H1 (cell line): ENCODE data around the gene TMEM222. TPM values are rescaled to one million over a fixed set of nuclear protein-coding genes. Genes with fewer than 3 reads are reported as not detected.

Experiments used
- CTCF ChIA-PET: fragments of 300-600 bp; sonication (Branson Sonifier 250); formaldehyde crosslinking; loops from one replicate; lab custom pipeline; 2021; ENCODE audit not compliant: partially characterized antibody; lab: Charles Lee
- POLR2A ChIA-PET: fragments of 300-600 bp; sonication (Branson Sonifier 250); formaldehyde crosslinking; loops from one replicate; lab custom pipeline; 2021; ENCODE audit warnings: inconsistent platforms; ENCODE audit not compliant: partially characterized antibody; lab: Charles Lee
- DNase-seq, 2 experiments: peaks; one replicate each; pipeline versions ENCODE4 v3.0.0 to v3.0.0-alpha.2; 2010 to 2022; ENCODE audit warnings: low spot score in 2 of 2, low read depth in 1 of 2, mixed read lengths in 1 of 2
- FAIRE-seq: peaks from 2 replicates; lab custom pipeline; 2011; peaks lifted over from hg19 to GRCh38; lab: Jason Lieb, UNC
- H2AFZ ChIP-seq: 2 replicates; pipeline ENCODE4 v1.8.1; 2012; ENCODE audit warnings: low read length, inconsistent platforms
- H2AK5ac ChIP-seq: 2 replicates; pipeline ENCODE4 v1.6.1; 2013; ENCODE audit warnings: low read depth, low read length
- H2BK120ac ChIP-seq: replicated peaks from 2 replicates; pipeline ENCODE3; 2013; ENCODE audit warnings: low read depth, low read length, inconsistent platforms
- H2BK12ac ChIP-seq: 2 replicates; pipeline ENCODE4 v1.6.1; 2013; ENCODE audit warnings: low read depth, low read length
- H2BK15ac ChIP-seq: 2 replicates; pipeline ENCODE4 v1.6.1; 2013; ENCODE audit warnings: low read length
- H2BK20ac ChIP-seq: 2 replicates; pipeline ENCODE4 v1.6.1; 2013; ENCODE audit warnings: low read length
- H2BK5ac ChIP-seq: 2 replicates; pipeline ENCODE4 v1.6.1; 2013; ENCODE audit warnings: low read depth, low read length
- H3K14ac ChIP-seq: 2 replicates; pipeline ENCODE4 v1.6.1; 2013; ENCODE audit warnings: inconsistent platforms; ENCODE audit not compliant: insufficient read length
- H3K18ac ChIP-seq: 2 replicates; pipeline ENCODE4 v1.6.1; 2013; ENCODE audit warnings: low read length; ENCODE audit errors: extremely low read depth
- H3K23ac ChIP-seq: 2 replicates; pipeline ENCODE4 v1.6.1; 2013; ENCODE audit warnings: inconsistent platforms; ENCODE audit not compliant: insufficient read length
- H3K23me2 ChIP-seq: 2 replicates; pipeline ENCODE4 v1.6.1; 2013; ENCODE audit warnings: low read depth, low read length
- H3K27ac ChIP-seq: 2 replicates; pipeline ENCODE4 v1.6.1; 2011; ENCODE audit warnings: low read depth, low read length, inconsistent platforms
- H3K27me3 ChIP-seq, 4 experiments: replicated peaks in 1 of 4; 1 replicate in 1 of 4; 2 replicates in 3 of 4; pipeline versions ENCODE4 v1.6.1 to v1.8.1; 2011 to 2013; ENCODE audit warnings: low read length in 3 of 4, mild to moderate bottlenecking in 3 of 4, inconsistent platforms in 2 of 4, mixed read lengths in 2 of 4, moderate library complexity in 1 of 4; ENCODE audit not compliant: control insufficient read depth in 3 of 4, insufficient read depth in 3 of 4; ENCODE audit errors: extremely low read depth in 1 of 4
- H3K36me3 ChIP-seq, 4 experiments: 2 replicates each; pipeline versions ENCODE4 v1.6.1 to v1.8.1; 2011 to 2013; ENCODE audit warnings: mild to moderate bottlenecking in 4 of 4, low read length in 3 of 4, moderate library complexity in 2 of 4, control low read depth in 1 of 4, inconsistent platforms in 1 of 4; ENCODE audit not compliant: insufficient read depth in 4 of 4, control insufficient read depth in 2 of 4
- H3K4ac ChIP-seq: replicated peaks from 2 replicates; pipeline ENCODE3; 2013; ENCODE audit warnings: low read length, low read depth, mixed read lengths, inconsistent platforms; ENCODE audit not compliant: insufficient read length
- H3K4me1 ChIP-seq, 4 experiments: replicated peaks in 1 of 4; 1 replicate in 1 of 4; 2 replicates in 3 of 4; pipeline versions ENCODE4 v1.6.1 to v1.8.1; 2011 to 2013; ENCODE audit warnings: low read length in 3 of 4, inconsistent platforms in 2 of 4, mixed read lengths in 1 of 4; ENCODE audit not compliant: insufficient read depth in 4 of 4, control insufficient read depth in 3 of 4
- H3K4me2 ChIP-seq, 2 experiments: 2 replicates each; pipeline versions ENCODE4 v1.6.1 to v1.8.1; 2011 to 2013; ENCODE audit warnings: low read depth in 2 of 2, low read length in 2 of 2, control low read depth in 1 of 2, inconsistent platforms in 1 of 2, mild to moderate bottlenecking in 1 of 2; ENCODE audit not compliant: insufficient read depth in 1 of 2
- H3K4me3 ChIP-seq, 4 experiments: fragments of 200-600, 300-600 bp in 1 of 4; sonication (generic), shearing (Covaris generic), sonication (Bioruptor Twin) in 1 of 4; 2 replicates each; pipeline versions ENCODE4 v1.5.1 to v1.8.1; 2011 to 2016; ENCODE audit warnings: low read length in 4 of 4, low read depth in 3 of 4, control low read depth in 2 of 4, inconsistent platforms in 2 of 4, mild to moderate bottlenecking in 2 of 4, mixed read lengths in 1 of 4, moderate library complexity in 1 of 4; ENCODE audit not compliant: insufficient read depth in 2 of 4; ENCODE audit errors: extremely low read depth in 1 of 4
- H3K56ac ChIP-seq: replicated peaks from 2 replicates; pipeline ENCODE3; 2013; ENCODE audit warnings: low read depth, mild to moderate bottlenecking, mixed read lengths, low read length, inconsistent platforms; ENCODE audit not compliant: insufficient read length
- H3K79me1 ChIP-seq: 2 replicates; pipeline ENCODE4 v1.6.1; 2013; ENCODE audit warnings: low read depth, low read length, control low read depth
- H3K79me2 ChIP-seq, 2 experiments: 2 replicates each; pipeline versions ENCODE4 v1.6.1 to v1.8.1; 2012 to 2013; ENCODE audit warnings: low read length in 2 of 2, mild to moderate bottlenecking in 2 of 2, inconsistent platforms in 1 of 2; ENCODE audit not compliant: insufficient read depth in 2 of 2, control insufficient read depth in 1 of 2
- H3K9ac ChIP-seq, 4 experiments: replicated peaks in 1 of 4; 1 replicate in 1 of 4; 2 replicates in 3 of 4; pipeline versions ENCODE4 v1.6.1 to v1.8.1; 2011 to 2013; ENCODE audit warnings: low read depth in 3 of 4, low read length in 3 of 4, control low read depth in 2 of 4, mild to moderate bottlenecking in 2 of 4, moderate library complexity in 2 of 4, inconsistent platforms in 1 of 4; ENCODE audit errors: extremely low read depth in 1 of 4
- H3K9me3 ChIP-seq, 2 experiments: 2 replicates each; pipeline versions ENCODE4 v1.6.1 to v1.8.1; 2012 to 2013; ENCODE audit warnings: mild to moderate bottlenecking in 2 of 2, moderate library complexity in 2 of 2, control low read depth in 1 of 2, inconsistent platforms in 1 of 2, low read depth in 1 of 2, low read length in 1 of 2, mixed read lengths in 1 of 2; ENCODE audit not compliant: insufficient read depth in 2 of 2
- H4K20me1 ChIP-seq, 2 experiments: replicated peaks in 1 of 2; 2 replicates each; pipeline versions ENCODE3 to v1.8.1; 2011 to 2013; ENCODE audit warnings: inconsistent platforms in 2 of 2, low read length in 2 of 2, mild to moderate bottlenecking in 1 of 2; ENCODE audit not compliant: insufficient read depth in 2 of 2, control insufficient read depth in 1 of 2
- H4K5ac ChIP-seq: 2 replicates; pipeline ENCODE4 v1.6.1; 2013; ENCODE audit warnings: low read length, low read depth, mixed read lengths, inconsistent platforms; ENCODE audit not compliant: insufficient read length
- H4K8ac ChIP-seq: 2 replicates; pipeline ENCODE4 v1.8.0; 2013; ENCODE audit warnings: mild to moderate bottlenecking, moderate library complexity, low read length, inconsistent platforms; ENCODE audit not compliant: insufficient read depth; ENCODE audit errors: extremely low read depth
- H4K91ac ChIP-seq: replicated peaks from 2 replicates; pipeline ENCODE3; 2013; ENCODE audit warnings: low read length, mixed read lengths, inconsistent platforms; ENCODE audit not compliant: insufficient read length
- ASH2L ChIP-seq: fragments of 200-600, 300-600 bp; sonication (generic); IDR thresholded peaks from one replicate; pipeline ENCODE4 v1.7.1; 2017; ENCODE audit warnings: low read length
- EGR1 ChIP-seq: IDR thresholded peaks from 2 replicates; pipeline ENCODE4 v1.6.1; 2011; ENCODE audit warnings: low read depth, low read length, borderline replicate concordance
- SIN3A ChIP-seq, 2 experiments: IDR thresholded peaks in 1 of 2; conservative IDR thresholded peaks in 1 of 2; 2 replicates each; pipeline ENCODE4 v1.6.1; 2011 to 2012; ENCODE audit warnings: low read length in 2 of 2, improper control_type of control experiment in 1 of 2, low read depth in 1 of 2, mild to moderate bottlenecking in 1 of 2
- TBP ChIP-seq: IDR thresholded peaks from 2 replicates; pipeline ENCODE4 v1.6.1; 2011; ENCODE audit warnings: low read depth, low read length, improper control_type of control experiment
- TEAD4 ChIP-seq: IDR thresholded peaks from 2 replicates; pipeline ENCODE4 v1.6.1; 2012; ENCODE audit warnings: low read depth, low read length, inconsistent platforms, mixed read lengths
- WGBS, 2 experiments: shearing (Covaris generic) in 1 of 2; methylation state at CpG; one replicate each; pipeline versions ENCODE4 v1.1.6 to v1.1.7; 2013 to 2015; ENCODE audit warnings: low lambda C conversion rate in 2 of 2, mixed read lengths in 2 of 2, inconsistent platforms in 1 of 2, low coverage in 1 of 2, missing lambda C conversion rate in 1 of 2; ENCODE audit not compliant: insufficient replicate concordance in 2 of 2, insufficient coverage in 1 of 2, insufficient read length in 1 of 2; ENCODE audit errors: extremely low coverage in 1 of 2, missing lambda C conversion rate in 1 of 2; 5-methylcytosine and 5-hydroxymethylcytosine counted together
- polyA plus RNA-seq, 7 experiments: library from polyadenylated mRNA; depleted of rRNA in 3 of 7; stranded (reverse) in 5 of 7; unstranded in 2 of 7; fragments of >200 nt in 5 of 7; fragments of 200-250 nt in 2 of 7; gene quantifications; 1 replicate in 5 of 7; 2 replicates in 1 of 7; 4 replicates in 1 of 7; pipeline versions ENCODE4 v1.2.1 to v1.2.3, GENCODE V29; 2011 to 2013; ENCODE audit warnings: missing spikeins in 2 of 7, mixed read lengths in 2 of 7
- total RNA-seq: library from RNA; stranded (reverse); fragmentation: NEBNext Ultra II Directional; extraction: Animal tissue kit (Norgen Biotek cat#: 25700); gene quantifications from 2 replicates; pipeline ENCODE4 v1.2.1, GENCODE V29; 2021

Gene TMEM222
- total and polyA plus RNA-seq, 2 of the 8 experiments (the other 6 are each of a cell fraction or from before 2014, with no cell fraction given) = 27.0 to 51.8 TPM

DNA sequence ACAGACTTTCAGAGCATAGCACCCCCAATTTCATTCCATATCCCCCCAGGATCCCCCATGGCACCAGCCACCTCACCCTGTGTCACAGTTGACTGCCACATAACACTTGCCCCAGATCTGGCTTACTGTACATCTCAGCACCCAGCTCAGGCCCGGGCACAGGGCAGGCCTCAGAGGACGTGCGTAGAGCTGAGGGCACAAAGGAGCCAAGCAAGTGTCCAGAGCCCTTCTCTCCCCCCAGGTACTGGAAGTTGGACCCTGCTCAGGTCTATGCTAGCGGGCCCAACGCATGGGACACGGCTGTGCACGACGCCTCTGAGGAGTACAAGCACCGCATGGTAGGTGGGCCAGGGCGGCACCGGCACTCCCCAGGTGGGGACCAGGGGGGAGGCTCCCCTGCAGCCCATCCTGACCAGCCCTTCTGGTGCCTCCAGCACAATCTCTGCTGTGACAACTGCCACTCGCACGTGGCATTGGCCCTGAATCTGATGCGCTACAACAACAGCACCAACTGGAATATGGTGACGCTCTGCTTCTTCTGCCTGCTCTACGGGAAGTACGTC lies 11.8 kb downstream of the TMEM222 start:
- Histone ChIP-seq H3K18ac (no peak overlapping the region), H3K56ac (no peak overlapping the region), H2BK20ac (no peak overlapping the region), H4K5ac (no peak overlapping the region), H2AK5ac (no peak overlapping the region), H4K20me1 (peaks cover 4 to 17% of the 10 kb centered on the region in 2 experiments), H3K4me3 (no peak overlapping the region), H3K14ac (no peak overlapping the region), H3K79me2 (peaks cover 0 to 6% of the 10 kb centered on the region in 2 experiments; a peak in 2 of 4 replicates), H2BK12ac (no peak overlapping the region), H3K4ac (no peak overlapping the region), H4K8ac (no peak overlapping the region), H2BK15ac (no peak overlapping the region), H3K36me3 (peaks cover 4 to 18% (median 11%) of the 10 kb centered on the region in 4 experiments; a peak in 7 of 8 replicates), H3K4me1 (no peaks in the 10 kb centered on the region), H3K9ac (no peak overlapping the region), H4K91ac (no peak overlapping the region), H3K4me2 (no peak overlapping the region), H3K23ac (no peak overlapping the region), H3K27me3 (no peaks in the 10 kb centered on the region), H3K9me3 (no peaks in the 10 kb centered on the region), H3K27ac (no peak overlapping the region), H3K79me1 (no peaks in the 10 kb centered on the region), H2AFZ (no peak overlapping the region), H2BK5ac (no peak overlapping the region), H2BK120ac (no peak overlapping the region), H3K23me2 (no peaks in the 10 kb centered on the region)
- FAIRE-seq = no peak
- WGBS, 2 experiments = 86% methylated on average over 17 of the region's 17 CpGs; no CpG with 5 or more reads in 1 of the 2 experiments
- CTCF ChIA-PET = interaction anchor here (0.6 to 17.0 kb wide), 31 partner anchors 10 to 316 kb away, joined by 3 to 321 read pairs (median 5); partner anchors contain the start of genes CD164L2, MAP3K6, SYTL1 and TMEM222
- no peak for TF ChIP-seq TEAD4
- no peak for TF ChIP-seq SIN3A (conservative IDR thresholded peaks at IDR 0.05 in 1 of 2, IDR thresholded peaks at IDR 0.05 in 1 of 2; ENCODE audit: low read depth in 1 of 2, low read length in 2 of 2)
- TF ChIP-seq ASH2L = no peak
- TF ChIP-seq EGR1 = no peak
- TF ChIP-seq TBP = no peak
- no peak for DNase-seq
- POLR2A ChIA-PET = interaction anchor here (0.9 to 2.2 kb wide), 7 partner anchors 10 to 34 kb away, joined by 3 to 7 read pairs (median 5); no protein-coding TSS in a partner anchor
